Erythroblast (primary cell): ENCODE data around the gene FAM47E.
A peak's percentile ranks its signal among the peaks of the same experiment; 100 is the strongest.

ENCODE experiments used
- DNase-seq, 2 experiments: peaks; one replicate each; lab custom pipeline; 2025; lab: John Stamatoyannopoulos, UW
- GATA1 ChIP-seq: IDR thresholded peaks from 2 replicates; pipeline ENCODE4 v1.6.1; 2011; ENCODE audit warnings: low read depth, mild to moderate bottlenecking, control low read depth, low read length, moderate library complexity
- POLR2A ChIP-seq: IDR thresholded peaks from 2 replicates; pipeline ENCODE4 v1.6.1; 2011; ENCODE audit warnings: mild to moderate bottlenecking, low read length

Gene FAM47E

GRCh38 chr4:76306882-76307659 lies 55.5 kb downstream of the FAM47E start:
- peak; percentile 18 to 19 for DNase-seq

GRCh38 chr4:76307660-76308014 lies 56.1 kb downstream of the FAM47E start:
- TF ChIP-seq POLR2A (no peak), GATA1 (no peak)
- no peak for DNase-seq

More at GRCh38 chr4:76306882-76307659, 55.5 kb downstream of the FAM47E start:
- TF ChIP-seq GATA1 (no peak), POLR2A (no peak)

DNA sequence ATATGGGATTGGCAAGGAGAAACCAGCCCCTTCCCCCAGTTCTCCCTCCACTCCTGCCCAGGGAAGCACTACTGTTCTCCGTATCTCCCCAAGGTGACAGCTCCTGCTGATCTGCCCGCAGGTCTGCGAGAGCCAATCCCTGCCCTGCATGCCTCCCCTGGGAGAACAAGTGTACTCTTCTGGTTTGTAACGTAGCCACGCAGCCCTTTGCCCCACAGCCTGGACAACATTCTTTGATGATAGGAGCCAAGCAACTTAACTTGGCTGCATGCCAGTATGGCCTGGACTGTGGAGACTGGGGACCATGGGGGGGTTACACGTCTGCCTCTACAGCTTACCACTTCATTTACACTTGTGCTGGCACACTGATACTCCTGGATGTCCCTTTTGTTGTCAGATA lies 57.0 kb downstream of the FAM47E start:
- no peak for DNase-seq
- TF ChIP-seq GATA1 (no peak), POLR2A (no peak)

DNA sequence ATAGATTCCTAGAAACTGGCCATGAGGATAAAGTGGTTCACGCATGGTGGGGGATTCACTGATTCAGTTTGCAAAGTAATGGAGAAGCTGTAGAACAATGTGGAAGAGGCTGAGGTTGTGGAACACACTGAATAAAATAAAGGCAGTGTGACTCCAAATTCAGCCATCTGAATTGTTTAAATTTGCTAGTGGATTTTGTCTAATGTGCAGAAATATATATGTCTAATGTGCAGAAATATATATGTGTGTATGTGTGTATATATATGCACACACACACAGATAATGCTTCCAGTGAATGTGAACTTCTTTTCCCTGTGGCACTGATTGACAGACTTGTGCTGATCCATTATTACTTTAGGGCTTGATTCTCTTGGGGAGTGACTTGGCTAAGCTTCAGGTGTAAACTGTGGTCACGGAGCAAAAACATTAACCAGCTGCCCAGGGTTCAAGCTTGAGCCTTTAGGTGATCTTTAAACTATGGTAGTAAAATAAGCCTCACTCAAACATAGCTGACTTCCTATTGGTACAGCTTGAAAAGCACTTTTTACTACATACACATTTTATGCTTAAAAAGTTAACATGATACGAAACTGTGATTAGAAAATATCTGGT lies 58.5 kb downstream of the FAM47E start:
- no peak for DNase-seq
- TF ChIP-seq GATA1 = no peak
- no peak for TF ChIP-seq POLR2A

GRCh38 chr4:76310683-76311082 lies 59.2 kb downstream of the FAM47E start:
- TF ChIP-seq GATA1 = no peak
- TF ChIP-seq POLR2A = no peak
- no peak for DNase-seq

DNA sequence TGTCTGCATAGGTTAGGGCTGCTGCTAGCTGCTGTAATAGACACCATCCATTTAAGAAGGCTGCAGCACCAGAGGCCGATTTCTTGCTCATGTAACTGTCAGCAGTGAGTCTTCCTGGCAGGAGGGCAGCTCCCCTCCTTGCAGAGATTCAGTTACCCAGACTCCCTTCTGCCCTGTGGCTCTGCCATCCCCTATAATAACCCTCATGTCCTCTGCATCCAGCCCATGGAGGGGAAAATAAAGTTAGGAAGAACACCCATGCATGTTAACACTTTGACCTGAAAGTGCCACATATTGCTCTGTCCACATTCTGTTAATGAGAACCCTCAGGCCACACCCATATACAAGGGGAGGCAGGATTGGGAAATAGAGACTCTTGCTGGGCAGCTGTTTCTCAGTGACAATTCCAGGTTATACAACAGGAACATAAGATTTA lies 60.4 kb downstream of the FAM47E start:
- DNase-seq = no peak
- TF ChIP-seq GATA1 (no peak), POLR2A (no peak)

DNA sequence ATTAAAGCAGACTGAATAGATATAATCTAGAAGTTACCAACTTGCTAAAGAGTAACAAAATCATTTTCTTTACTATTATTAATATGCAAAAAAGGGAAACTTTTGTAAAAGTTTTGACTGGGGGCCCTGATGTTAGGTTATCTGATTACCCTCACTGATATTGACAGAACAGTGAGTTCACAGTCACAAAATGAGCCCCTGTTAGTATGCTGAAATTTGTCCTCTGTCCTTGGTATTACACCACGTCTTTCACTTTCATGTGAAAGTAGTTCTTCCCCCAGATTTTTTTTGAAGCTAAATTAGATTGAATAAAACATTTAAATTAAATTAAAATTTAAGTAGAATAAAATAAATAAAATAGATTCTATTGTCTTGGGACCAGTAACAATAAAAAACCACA lies 60.9 kb downstream of the FAM47E start:
- DNase-seq = no peak
- TF ChIP-seq GATA1 = no peak
- TF ChIP-seq POLR2A = no peak

DNA sequence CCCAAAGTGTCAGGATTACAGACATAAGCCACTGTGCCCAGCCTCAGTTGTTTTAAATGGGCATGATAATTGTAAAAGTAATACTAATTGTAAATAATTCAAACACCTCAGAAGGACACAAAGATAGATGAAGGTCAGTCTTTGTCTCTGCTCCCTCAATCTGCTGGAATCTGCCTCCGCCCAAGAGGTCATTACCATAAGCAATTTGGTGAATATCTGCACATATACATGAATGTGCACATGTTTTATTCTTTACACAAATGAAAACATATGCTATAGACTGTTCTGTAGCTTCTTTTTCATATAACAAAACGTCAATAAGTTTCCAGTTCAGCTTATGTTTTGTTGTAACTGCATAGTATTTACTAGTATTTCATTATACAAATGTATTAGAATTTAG lies 62.0 kb downstream of the FAM47E start:
- TF ChIP-seq GATA1 (no peak), POLR2A (no peak)
- DNase-seq = no peak

DNA sequence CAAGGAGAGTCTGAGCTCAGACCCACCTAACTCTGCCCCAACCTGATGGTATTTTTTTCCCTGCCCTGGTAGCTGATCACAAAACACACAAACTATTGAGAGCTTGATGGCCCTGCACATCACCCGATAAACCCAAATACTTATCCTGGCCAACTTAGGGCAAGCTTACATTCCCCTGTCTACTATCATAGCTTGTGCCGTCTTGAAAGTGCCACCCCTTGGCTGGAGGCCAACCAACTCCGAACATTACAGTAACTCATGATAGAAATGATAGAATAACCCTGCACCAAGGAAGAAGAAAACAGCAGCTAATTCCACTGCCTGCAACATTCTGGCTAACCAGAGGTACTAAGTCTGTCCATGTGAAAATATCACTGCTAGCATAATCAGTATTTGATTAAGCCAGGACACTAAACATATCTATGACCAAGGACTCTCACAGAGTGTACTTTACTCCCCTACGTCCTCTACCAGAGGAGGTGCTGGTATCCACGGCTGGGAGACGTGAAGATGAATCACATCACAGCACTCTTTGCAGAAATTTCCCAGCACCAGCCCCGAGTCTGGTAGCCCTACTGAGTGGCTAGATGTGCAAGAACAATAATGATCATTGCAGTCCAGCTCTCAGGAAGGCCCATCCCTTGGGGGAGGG lies 63.9 kb downstream of the FAM47E start:
- no peak for DNase-seq
- TF ChIP-seq POLR2A (no peak), GATA1 (no peak)

DNA sequence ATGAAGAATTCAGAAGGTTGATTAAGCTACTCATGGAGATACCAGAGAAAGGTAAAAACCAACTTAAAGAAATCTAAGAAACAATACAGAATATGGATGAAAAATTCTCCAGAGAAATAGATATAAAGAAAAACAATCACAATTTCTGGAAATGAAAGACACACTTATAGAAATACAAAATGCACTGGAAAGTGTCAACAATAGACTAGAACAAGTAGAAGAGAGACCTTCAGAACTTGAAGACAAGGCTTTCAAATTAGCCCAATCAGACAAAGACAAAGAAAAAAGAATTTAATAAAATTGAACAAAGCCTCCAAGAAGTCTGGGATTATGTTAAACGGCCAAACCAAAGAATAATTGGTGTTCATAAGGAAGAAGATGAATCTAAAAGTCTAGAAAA lies 64.6 kb downstream of the FAM47E start:
- DNase-seq = no peak
- TF ChIP-seq POLR2A (no peak), GATA1 (no peak)

DNA sequence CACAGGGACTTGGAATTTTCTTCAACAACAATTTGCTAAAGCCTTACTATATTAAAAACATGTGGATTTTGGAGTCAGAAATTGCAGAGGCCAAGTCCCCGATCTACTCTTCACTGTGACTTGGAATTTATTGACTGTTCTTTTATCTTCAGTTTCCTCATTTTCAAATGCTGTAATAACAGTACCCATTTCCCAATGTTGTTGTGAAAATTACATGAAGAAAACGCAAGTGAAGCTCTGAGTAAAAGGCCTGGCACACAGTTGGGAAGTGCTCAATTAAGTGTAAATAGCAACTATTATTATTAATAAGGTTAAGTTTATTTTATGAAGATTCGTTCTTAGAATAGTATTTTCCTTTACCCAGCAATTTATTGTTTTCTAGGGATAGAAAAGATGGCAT lies 70.7 kb downstream of the FAM47E start:
- no peak for DNase-seq

DNA sequence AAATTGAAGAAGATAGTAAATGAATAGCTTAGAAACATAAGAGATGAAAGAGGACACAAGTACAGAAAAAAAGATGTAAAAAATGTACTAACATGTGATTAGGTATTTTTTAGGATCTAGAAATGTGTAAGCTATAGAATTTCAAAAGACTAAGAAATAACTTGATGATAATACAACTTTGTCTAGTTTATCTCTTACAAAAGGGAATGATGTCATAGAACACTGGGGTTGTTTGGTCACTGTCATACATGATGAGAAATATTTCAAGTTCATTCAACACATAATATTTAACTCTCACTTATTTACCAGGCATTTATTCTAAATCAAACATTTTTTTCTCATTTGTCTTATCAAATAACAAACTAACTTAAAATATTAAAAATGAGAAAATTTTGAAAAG lies 73.6 kb downstream of the FAM47E start:
- no peak for DNase-seq
- TF ChIP-seq POLR2A (no peak), GATA1 (no peak)

More for the DNA sequence above, 70.7 kb downstream of the FAM47E start:
- no peak for TF ChIP-seq POLR2A
- TF ChIP-seq GATA1 = no peak

GRCh38 chr4:76326515-76326914 lies 75.0 kb downstream of the FAM47E start:
- TF ChIP-seq GATA1 (no peak), POLR2A (no peak)

More at GRCh38 chr4:76326515-76326914, 75.0 kb downstream of the FAM47E start:
- DNase-seq = no peak
